Stimulated activated CD8-positive, alpha-beta memory T cell treated with anti-CD3 and anti-CD28 coated beads, Interleukin-7, amount 100 ng/mL, for 1 hour (primary cell): Measurements from ENCODE around the gene SPINK9.

ENCODE experiments used
- DNase-seq, 2 donors: peaks; one replicate each; pipeline ENCODE4 v3.0.0-alpha.2; 2020; ENCODE audit warnings: low read depth in 2 of 2

The SPINK9 gene

DNA sequence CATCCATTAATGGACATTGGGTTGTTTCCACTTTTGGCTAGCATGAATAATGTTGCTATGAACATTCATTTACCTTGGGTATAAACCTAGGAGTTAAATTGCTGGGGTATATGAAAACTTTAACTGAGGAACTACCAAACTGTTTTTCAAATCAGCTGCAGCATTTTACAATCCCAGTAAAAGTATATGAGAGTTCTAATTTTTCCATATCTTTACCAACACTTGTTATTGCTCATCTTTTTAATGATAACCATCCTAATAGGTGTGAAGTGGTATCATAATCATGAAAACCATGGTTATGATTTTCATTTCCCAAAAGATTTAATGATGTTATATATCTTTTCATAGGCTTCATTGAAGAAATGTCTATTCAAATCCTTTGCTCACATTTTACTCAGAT, 32.9 kb downstream of the SPINK9 start:
- no peak for DNase-seq

DNA sequence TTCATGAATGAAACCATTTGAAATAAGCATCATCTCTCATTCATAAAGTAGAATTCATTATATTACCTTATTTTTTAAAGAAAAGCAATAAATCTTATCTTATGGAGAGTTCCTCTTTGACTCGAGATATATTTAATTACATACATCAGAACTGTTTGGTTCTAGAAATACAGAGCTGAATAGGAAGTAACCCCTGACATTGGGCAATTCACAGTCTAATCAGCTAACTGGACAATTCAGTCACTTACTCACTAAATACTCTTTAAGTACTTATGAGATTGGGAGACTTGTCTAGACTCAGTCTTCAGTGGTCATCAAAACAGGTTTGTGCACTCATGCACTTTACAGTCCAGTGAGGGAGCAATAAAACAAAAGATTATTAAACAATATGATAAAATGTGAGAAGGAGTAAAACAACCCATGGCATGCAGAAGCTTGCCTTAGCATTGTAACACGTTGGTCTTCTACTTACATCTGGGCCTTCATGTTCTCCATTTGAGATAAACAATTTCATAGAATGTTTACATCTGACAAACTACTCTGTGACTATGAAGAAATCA, 36.9 kb downstream of the SPINK9 start:
- no peak for DNase-seq

DNA sequence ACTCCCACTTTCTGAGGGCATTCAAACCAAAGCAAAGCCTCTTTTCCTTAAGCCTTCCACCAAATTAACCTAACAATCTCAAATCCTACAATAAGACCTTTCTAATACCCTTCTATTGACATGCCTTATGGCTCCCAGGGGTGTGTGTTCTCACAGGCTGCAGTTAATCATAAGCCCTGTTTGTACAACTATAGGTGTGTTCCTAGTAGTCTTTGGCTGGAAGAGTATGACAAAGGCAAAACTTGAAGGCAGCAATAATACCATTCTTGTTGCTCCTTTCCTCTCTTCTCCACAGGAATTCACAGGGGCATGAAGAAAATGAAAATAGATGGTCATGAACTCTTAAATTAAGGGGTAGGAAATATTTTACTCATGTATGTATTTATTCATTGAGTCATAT, 37.5 kb downstream of the SPINK9 start:
- no peak for DNase-seq

- no peak for DNase-seq
These were observed 39.5 kb downstream of the SPINK9 start for GRCh38 chr5:148374690-148375360.

GRCh38 chr5:148376198-148376597, 40.8 kb downstream of the SPINK9 start:
- DNase-seq: no peak

- DNase-seq: no peak
These were observed 43.3 kb downstream of the SPINK9 start for GRCh38 chr5:148378670-148379069.

GRCh38 chr5:148379340-148379739, 44.0 kb downstream of the SPINK9 start:
- no peak for DNase-seq

- DNase-seq: no peak
These were observed 46.5 kb downstream of the SPINK9 start for GRCh38 chr5:148381906-148382305.

DNA sequence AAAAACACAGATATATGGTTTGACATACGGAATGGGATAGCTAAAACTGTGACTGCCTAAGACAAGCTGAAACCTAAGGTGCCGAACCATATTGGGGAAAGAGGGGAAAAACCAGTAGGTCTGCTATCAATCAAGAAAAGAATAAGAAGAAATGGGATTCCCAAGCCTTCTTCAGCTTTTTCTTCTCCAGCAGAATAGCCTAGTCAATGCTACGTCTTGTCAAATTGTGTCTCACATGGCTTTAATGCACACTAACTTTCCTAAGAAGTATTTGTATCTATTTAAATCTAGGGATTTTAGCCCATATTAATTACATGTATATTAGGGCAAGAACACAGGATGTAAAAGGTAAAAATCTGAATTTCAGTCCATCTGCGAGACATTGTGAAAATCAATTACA, 47.6 kb downstream of the SPINK9 start:
- DNase-seq: no peak

GRCh38 chr5:148383564-148384379, 48.4 kb downstream of the SPINK9 start, which contains the start of gene FBXO38:
Gene FBXO38, plus strand, starts transcription at chr5:148383958. Its CDS starts 10,819 bp downstream, at chr5:148394777.
- peak; percentile 92 to 93 for DNase-seq

GRCh38 chr5:148384380-148384737, 49.0 kb downstream of the SPINK9 start:
- DNase-seq: no peak

- DNase-seq: no peak
These were observed 49.7 kb downstream of the SPINK9 start for GRCh38 chr5:148385094-148385493.

DNA sequence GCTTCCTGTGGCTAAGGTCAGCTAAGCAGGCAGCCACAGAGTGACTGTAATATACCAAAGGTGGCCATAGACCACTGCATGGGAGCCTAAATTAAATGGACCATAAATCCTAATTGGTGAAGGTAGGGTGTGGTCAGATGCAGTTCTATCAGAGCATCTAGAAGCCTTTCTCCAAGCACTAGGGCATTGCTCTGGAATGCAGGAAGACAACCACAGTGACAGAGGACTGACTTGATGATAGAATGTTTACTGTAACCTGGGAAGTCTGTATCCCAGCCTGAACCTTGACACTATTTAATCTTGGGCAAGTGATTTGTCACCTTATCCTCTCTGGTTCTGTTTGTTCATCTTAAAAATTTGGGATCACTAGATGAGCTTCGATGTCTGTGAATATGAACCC, 50.7 kb downstream of the SPINK9 start:
- DNase-seq: no peak

GRCh38 chr5:148387325-148387724, 52.0 kb downstream of the SPINK9 start:
- DNase-seq: no peak

- no peak for DNase-seq
These were observed 53.3 kb downstream of the SPINK9 start for GRCh38 chr5:148388696-148389095.
